Activated CD4-positive, alpha-beta T cell treated with anti-CD3 and anti-CD28 coated beads, Interleukin-2, amount 10 ng/mL, durations not matched to agents 24 days and 14 days (primary cell): Measurements from ENCODE around the gene SLC11A2. TPM values are rescaled to one million over a fixed set of nuclear protein-coding genes. Genes with fewer than 3 reads are reported as not detected.
"Not testable (repeated sequence)": the region's sequence is repeated elsewhere in the genome, so short reads cannot be mapped to it uniquely, and the experiment has no call there.

Source experiments
- DNase-seq: peaks from one replicate; pipeline ENCODE4 v3.0.0; 2022
- H3K27ac Mint-ChIP-seq: one replicate; pipeline ENCODE4 v1.8.0; 2022; ENCODE audit warnings: mild to moderate bottlenecking, mixed read lengths
- H3K27me3 Mint-ChIP-seq: one replicate; pipeline ENCODE4 v1.8.0; 2022; ENCODE audit warnings: mixed read lengths
- H3K36me3 Mint-ChIP-seq: one replicate; pipeline ENCODE4 v1.8.0; 2022; ENCODE audit warnings: low read depth, mild to moderate bottlenecking, mixed read lengths
- H3K4me1 Mint-ChIP-seq: one replicate; pipeline ENCODE4 v1.8.0; 2021; ENCODE audit warnings: mixed read lengths
- H3K4me3 Mint-ChIP-seq: one replicate; pipeline ENCODE4 v1.8.0; 2022; ENCODE audit warnings: mild to moderate bottlenecking, moderate library complexity, mixed read lengths
- H3K9me3 Mint-ChIP-seq: one replicate; pipeline ENCODE4 v1.8.0; 2021; ENCODE audit warnings: mixed read lengths
- intact Hi-C: fragments of 100-400 bp; cut with micrococcal nuclease; formaldehyde crosslinking; loops from one replicate; pipeline ENCODE4 v1.15.1; 2023
- total RNA-seq: library from RNA; stranded (reverse); gene quantifications from 2 replicates; pipeline ENCODE4 v1.2.3, GENCODE V29; 2022

Gene SLC11A2
- total RNA-seq, 1 donor from 2014 or later = 56.2 TPM

GRCh38 chr12:51020448-51021182, 5.6 kb downstream of the SLC11A2 start:
- no peak for DNase-seq
- intact Hi-C loops = loop anchor here (10.0 kb wide), 1 partner anchor 616 kb away; the partner anchor contains the start of gene LARP4
- Mint-ChIP-seq H3K4me3 (peak overlapping the region; percentile 39), H3K4me1 (peaks cover 49% of the 10 kb centered on the region), H3K27ac (peak overlapping the region; percentile 20), H3K36me3 (peaks cover 16% of the 10 kb centered on the region), H3K27me3 (no peaks in the 10 kb centered on the region), H3K9me3 (no peaks in the 10 kb centered on the region)

GRCh38 chr12:51019927-51020326, 6.3 kb downstream of the SLC11A2 start:
- no peaks in the 10 kb centered on the region for H3K27me3 Mint-ChIP-seq
- DNase-seq = no peak
- no peaks in the 10 kb centered on the region for H3K9me3 Mint-ChIP-seq
- intact Hi-C loops = loop anchor here (10.0 kb wide), 1 partner anchor 615 kb away; the partner anchor contains the start of gene LARP4
- no peak overlapping the region for H3K4me3 Mint-ChIP-seq
- H3K27ac Mint-ChIP-seq = no peak overlapping the region
- peaks cover 16% of the 10 kb centered on the region for H3K36me3 Mint-ChIP-seq
- H3K4me1 Mint-ChIP-seq = peaks cover 44% of the 10 kb centered on the region

- no peak for DNase-seq
- H3K4me1 Mint-ChIP-seq = peaks cover 34% of the 10 kb centered on the region
- no peak overlapping the region for H3K27ac Mint-ChIP-seq
- no peaks in the 10 kb centered on the region for H3K9me3 Mint-ChIP-seq
- no peak overlapping the region for H3K4me3 Mint-ChIP-seq
- H3K36me3 Mint-ChIP-seq = peaks cover 11% of the 10 kb centered on the region
- no peaks in the 10 kb centered on the region for H3K27me3 Mint-ChIP-seq
- intact Hi-C loops = no loop called here
Measured at GRCh38 chr12:51018956-51019355, 7.2 kb downstream of the SLC11A2 start.

- no peaks in the 10 kb centered on the region for H3K27me3 Mint-ChIP-seq
- H3K9me3 Mint-ChIP-seq = no peaks in the 10 kb centered on the region
- intact Hi-C loops = no loop called here
- peaks cover 10% of the 10 kb centered on the region for H3K36me3 Mint-ChIP-seq
- H3K4me1 Mint-ChIP-seq = peaks cover 34% of the 10 kb centered on the region
- H3K27ac Mint-ChIP-seq = peak overlapping the region; percentile 39
- DNase-seq = no peak
- no peak overlapping the region for H3K4me3 Mint-ChIP-seq
Measured at GRCh38 chr12:51017452-51017851, 8.7 kb downstream of the SLC11A2 start.

- H3K4me3 Mint-ChIP-seq, intact Hi-C loops, DNase-seq, H3K27me3 Mint-ChIP-seq, H3K36me3 Mint-ChIP-seq, H3K9me3 Mint-ChIP-seq, H3K27ac Mint-ChIP-seq: not testable (repeated sequence)
- H3K4me1 Mint-ChIP-seq = peaks cover 23% of the 10 kb centered on the region
Measured at GRCh38 chr12:51014467-51014866, 11.7 kb downstream of the SLC11A2 start.

GRCh38 chr12:51013441-51013840, 12.7 kb downstream of the SLC11A2 start:
- H3K27ac Mint-ChIP-seq = no peak overlapping the region
- no peaks in the 10 kb centered on the region for H3K27me3 Mint-ChIP-seq
- H3K36me3 Mint-ChIP-seq = peaks cover 12% of the 10 kb centered on the region
- no peak for DNase-seq
- H3K9me3 Mint-ChIP-seq = no peaks in the 10 kb centered on the region
- H3K4me3 Mint-ChIP-seq = no peak overlapping the region
- intact Hi-C loops = no loop called here
- peaks cover 28% of the 10 kb centered on the region for H3K4me1 Mint-ChIP-seq

GRCh38 chr12:51012570-51013236, 13.5 kb downstream of the SLC11A2 start:
- DNase-seq = no peak
- Mint-ChIP-seq H3K4me1 (peaks cover 26% of the 10 kb centered on the region), H3K4me3 (no peak overlapping the region), H3K27me3 (no peaks in the 10 kb centered on the region), H3K27ac (no peak overlapping the region), H3K36me3 (peaks cover 17% of the 10 kb centered on the region), H3K9me3 (no peaks in the 10 kb centered on the region)
- intact Hi-C loops = no loop called here

GRCh38 chr12:51011955-51012354, 14.2 kb downstream of the SLC11A2 start:
- Mint-ChIP-seq H3K4me3 (no peak overlapping the region), H3K9me3 (no peaks in the 10 kb centered on the region), H3K4me1 (peaks cover 22% of the 10 kb centered on the region), H3K27me3 (no peaks in the 10 kb centered on the region), H3K36me3 (peaks cover 22% of the 10 kb centered on the region), H3K27ac (no peak overlapping the region)
- no peak for DNase-seq
- intact Hi-C loops = loop anchor here (2.0 kb wide), 1 partner anchor 13 kb away; no protein-coding TSS in a partner anchor

GRCh38 chr12:51009056-51009440, 17.1 kb downstream of the SLC11A2 start:
- peak; percentile 81 for DNase-seq
- intact Hi-C loops = no loop called here
- Mint-ChIP-seq H3K4me3 (peak overlapping the region; percentile 71), H3K4me1 (peaks cover 23% of the 10 kb centered on the region), H3K9me3 (no peaks in the 10 kb centered on the region), H3K27ac (peak overlapping the region; percentile 59), H3K27me3 (no peaks in the 10 kb centered on the region), H3K36me3 (peaks cover 43% of the 10 kb centered on the region)

- H3K4me3 Mint-ChIP-seq = peak overlapping the region; percentile 71
- intact Hi-C loops = no loop called here
Measured at GRCh38 chr12:51008329-51009055, 17.7 kb downstream of the SLC11A2 start.

GRCh38 chr12:51005671-51006070, 20.5 kb downstream of the SLC11A2 start:
- H3K36me3 Mint-ChIP-seq = peaks cover 48% of the 10 kb centered on the region
- H3K4me1 Mint-ChIP-seq = peaks cover 11% of the 10 kb centered on the region
- intact Hi-C loops = no loop called here
- H3K9me3 Mint-ChIP-seq = no peaks in the 10 kb centered on the region
- H3K27me3 Mint-ChIP-seq = no peaks in the 10 kb centered on the region
- no peak for DNase-seq
- H3K27ac Mint-ChIP-seq = no peak overlapping the region
- H3K4me3 Mint-ChIP-seq = no peak overlapping the region

More at GRCh38 chr12:51008329-51009055, 17.7 kb downstream of the SLC11A2 start:
- H3K36me3 Mint-ChIP-seq = peaks cover 47% of the 10 kb centered on the region
- H3K27me3 Mint-ChIP-seq = no peaks in the 10 kb centered on the region
- H3K9me3 Mint-ChIP-seq = no peaks in the 10 kb centered on the region
- no peak for DNase-seq
- H3K4me1 Mint-ChIP-seq = peaks cover 24% of the 10 kb centered on the region
- peak overlapping the region; percentile 59 for H3K27ac Mint-ChIP-seq

- H3K4me1 Mint-ChIP-seq = peaks cover 16% of the 10 kb centered on the region
- no peak overlapping the region for H3K4me3 Mint-ChIP-seq
- intact Hi-C loops = no loop called here
- no peaks in the 10 kb centered on the region for H3K9me3 Mint-ChIP-seq
- no peak overlapping the region for H3K27ac Mint-ChIP-seq
- no peaks in the 10 kb centered on the region for H3K27me3 Mint-ChIP-seq
- H3K36me3 Mint-ChIP-seq = peaks cover 55% of the 10 kb centered on the region
- DNase-seq = no peak
Measured at GRCh38 chr12:51005030-51005429, 21.2 kb downstream of the SLC11A2 start.

- H3K36me3 Mint-ChIP-seq = peaks cover 57% of the 10 kb centered on the region
Measured at GRCh38 chr12:51004504-51004903, 21.7 kb downstream of the SLC11A2 start.

GRCh38 chr12:51001799-51002198, 24.4 kb downstream of the SLC11A2 start:
- Mint-ChIP-seq H3K27ac (no peak overlapping the region), H3K36me3 (peaks cover 50% of the 10 kb centered on the region), H3K4me1 (peaks cover 15% of the 10 kb centered on the region), H3K27me3 (no peaks in the 10 kb centered on the region), H3K9me3 (no peaks in the 10 kb centered on the region), H3K4me3 (no peak overlapping the region)
- intact Hi-C loops = no loop called here
- no peak for DNase-seq

More at GRCh38 chr12:51004504-51004903, 21.7 kb downstream of the SLC11A2 start:
- Mint-ChIP-seq H3K9me3 (no peaks in the 10 kb centered on the region), H3K4me3 (no peak overlapping the region), H3K27ac (no peak overlapping the region), H3K4me1 (peaks cover 18% of the 10 kb centered on the region), H3K27me3 (no peaks in the 10 kb centered on the region)
- no peak for DNase-seq
- intact Hi-C loops = no loop called here
